GM21619 (cell line): ENCODE results near the gene MFAP3.
"Not testable (repeated sequence)": the region's sequence is repeated elsewhere in the genome, so short reads cannot be mapped to it uniquely, and the experiment has no call there.

Source experiments
- ATAC-seq: cut with Tn5 transposase; IDR thresholded peaks from one replicate; pipeline ENCODE4 v1.9.1; 2021; ENCODE audit not compliant: unreplicated experiment

Gene MFAP3

GRCh38 chr5:154038707-154039457 is at the start of gene MFAP3, which contains the start of gene FAM114A2:
Gene MFAP3 (plus strand): TSS chr5:154038967. CDS start chr5:154049723, 10,756 bp downstream.
Gene FAM114A2 (minus strand): TSS chr5:154038910. CDS start chr5:154034953, 3,957 bp downstream.
- peak; percentile 98 for ATAC-seq

- ATAC-seq: no peak
Measured at GRCh38 chr5:153991168-153991567, 47.6 kb upstream of the MFAP3 start.

DNA sequence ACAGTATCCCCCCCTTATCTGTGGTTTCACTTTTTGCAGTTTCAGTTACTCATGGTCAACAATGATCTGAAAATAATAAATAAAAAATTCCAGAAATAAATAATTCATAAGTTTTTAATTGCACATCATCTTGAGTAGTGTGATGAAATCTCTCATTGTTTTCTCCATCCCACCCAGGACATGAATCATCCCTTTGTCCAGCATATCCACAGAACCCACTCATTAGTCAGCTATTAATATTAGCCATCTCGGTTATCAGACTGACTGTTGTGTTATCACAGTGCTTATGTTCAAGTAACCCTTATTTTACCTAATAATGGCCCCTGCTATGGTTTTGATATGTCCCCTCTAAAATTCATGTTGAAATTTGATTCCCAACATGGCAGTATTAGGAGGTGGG is 40.8 kb upstream of the MFAP3 start:
- ATAC-seq: no peak

- no peak for ATAC-seq
Measured at GRCh38 chr5:153998768-153999167, 40.0 kb upstream of the MFAP3 start.

- no peak for ATAC-seq
Measured at GRCh38 chr5:153999995-154000394, 38.8 kb upstream of the MFAP3 start.

GRCh38 chr5:154000703-154001102 is 38.1 kb upstream of the MFAP3 start:
- ATAC-seq: no peak

DNA sequence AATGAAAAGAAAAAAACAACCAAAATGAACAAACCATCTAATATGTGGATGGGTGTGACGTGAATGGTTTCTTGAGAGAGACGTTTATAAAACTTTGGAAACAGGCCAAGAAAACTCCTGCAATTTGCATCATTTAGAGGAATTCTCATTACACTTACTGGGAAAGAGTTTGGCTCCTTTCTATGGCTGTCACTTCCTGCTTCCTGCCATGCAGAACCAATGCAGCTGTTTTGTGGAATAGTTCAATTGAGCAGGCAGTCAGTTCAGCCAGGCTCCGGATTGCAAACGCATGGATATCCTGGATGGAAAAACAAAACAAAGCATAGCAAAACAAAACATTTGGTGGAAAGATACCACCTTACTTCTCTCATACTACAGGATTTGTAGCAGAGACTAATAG is 36.7 kb upstream of the MFAP3 start:
- ATAC-seq: no peak

DNA sequence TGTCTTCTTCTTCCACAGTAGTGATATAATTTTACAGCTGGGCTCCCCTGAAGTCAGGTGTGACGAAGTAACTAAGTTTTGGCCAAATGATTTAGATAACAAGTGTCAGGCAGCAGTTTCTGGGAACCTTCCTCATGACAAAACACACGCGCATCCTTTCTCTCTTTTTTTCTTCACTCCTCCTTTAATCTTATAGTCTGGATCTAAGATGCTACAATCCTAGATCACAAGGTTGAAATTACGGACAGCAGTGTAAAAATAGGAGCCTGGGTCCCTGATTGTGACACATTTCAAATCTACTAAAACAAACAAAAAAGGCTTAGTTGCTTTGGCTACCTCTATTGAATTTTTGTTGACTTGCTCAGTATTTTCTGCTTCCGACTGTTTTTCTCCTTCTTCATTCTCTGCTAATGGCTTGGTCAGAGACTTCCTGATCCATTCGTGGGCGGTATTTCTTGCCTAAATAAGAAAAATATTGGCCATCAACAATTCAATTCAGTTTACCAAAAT is 36.2 kb upstream of the MFAP3 start:
- ATAC-seq: no peak

DNA sequence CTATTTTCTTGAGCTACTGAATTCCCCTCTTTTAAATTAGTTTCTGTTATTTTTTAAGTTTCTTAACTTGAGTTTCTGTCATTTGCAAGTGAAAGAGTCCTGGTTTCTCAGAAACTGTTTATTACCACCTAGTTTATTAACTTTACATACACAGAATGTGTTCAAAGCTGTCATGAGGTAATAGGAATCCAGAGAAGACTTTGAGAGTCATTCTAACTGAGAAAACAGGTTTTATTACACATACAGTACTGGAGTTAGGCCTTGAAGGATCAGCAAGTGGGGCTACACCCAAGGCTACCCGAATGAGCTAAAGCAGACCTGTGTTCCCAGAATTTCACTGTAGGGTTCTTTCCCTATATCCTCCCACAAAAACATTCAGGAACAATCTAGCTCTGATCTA is 33.1 kb upstream of the MFAP3 start:
- ATAC-seq: peak; percentile 55

GRCh38 chr5:154010660-154011059 is 28.1 kb upstream of the MFAP3 start:
- no peak for ATAC-seq

GRCh38 chr5:154015071-154015693 is 23.6 kb upstream of the MFAP3 start:
- ATAC-seq: no peak

- ATAC-seq: not testable (repeated sequence)
Measured at GRCh38 chr5:154018919-154019318, 19.8 kb upstream of the MFAP3 start.

DNA sequence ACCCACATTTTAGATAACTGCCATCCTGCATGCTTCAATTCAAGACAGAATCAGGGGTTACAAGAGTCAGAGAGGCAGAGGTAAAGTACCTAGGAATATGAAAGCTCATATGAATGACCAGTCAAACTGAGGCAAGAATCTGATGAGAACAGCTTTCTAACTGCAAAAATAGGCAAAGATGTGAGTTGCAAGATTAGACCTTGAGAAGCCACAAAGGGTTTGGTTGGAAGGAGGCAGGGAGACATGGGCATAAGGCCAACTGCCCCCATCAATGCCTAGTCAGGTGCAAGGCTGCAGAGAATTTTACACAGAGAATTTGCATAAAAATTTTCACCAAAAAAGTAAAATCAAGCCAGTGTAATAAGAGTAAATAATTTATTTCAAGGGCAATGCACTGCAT is 12.8 kb upstream of the MFAP3 start:
- ATAC-seq: no peak

DNA sequence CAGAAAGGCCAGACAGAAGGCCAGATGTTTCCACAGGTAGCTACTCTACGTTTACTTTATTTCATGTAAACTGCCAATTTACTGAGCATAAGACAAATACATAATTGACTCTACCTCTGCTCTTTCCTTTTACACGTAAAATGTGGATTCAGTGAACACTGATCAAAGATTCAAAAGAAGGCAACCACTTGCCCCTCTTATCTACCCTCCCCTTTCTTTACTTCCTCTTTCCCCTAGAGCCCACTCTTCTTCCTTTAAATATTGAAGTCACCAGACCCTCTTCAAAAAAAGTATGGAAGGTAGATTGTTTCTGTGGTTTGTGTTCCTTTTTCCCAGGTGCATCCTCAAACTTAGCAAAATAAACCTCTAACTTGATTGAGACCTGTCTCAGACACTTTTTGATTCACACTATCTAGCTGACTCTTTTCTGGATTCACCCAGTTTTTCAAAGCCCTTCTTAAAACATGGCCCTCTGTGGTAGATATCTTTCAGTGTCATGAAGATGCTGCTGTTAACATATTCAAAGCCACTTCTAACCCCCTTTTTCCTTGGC is 6.8 kb upstream of the MFAP3 start:
- no peak for ATAC-seq

- no peak for ATAC-seq
Measured at GRCh38 chr5:154034944-154035343, 3.8 kb upstream of the MFAP3 start.

GRCh38 chr5:154038261-154038706 is 483 bp upstream of the MFAP3 start:
- peak; percentile 41 for ATAC-seq

GRCh38 chr5:154039458-154039829 is 677 bp downstream of the MFAP3 start:
- ATAC-seq: no peak

DNA sequence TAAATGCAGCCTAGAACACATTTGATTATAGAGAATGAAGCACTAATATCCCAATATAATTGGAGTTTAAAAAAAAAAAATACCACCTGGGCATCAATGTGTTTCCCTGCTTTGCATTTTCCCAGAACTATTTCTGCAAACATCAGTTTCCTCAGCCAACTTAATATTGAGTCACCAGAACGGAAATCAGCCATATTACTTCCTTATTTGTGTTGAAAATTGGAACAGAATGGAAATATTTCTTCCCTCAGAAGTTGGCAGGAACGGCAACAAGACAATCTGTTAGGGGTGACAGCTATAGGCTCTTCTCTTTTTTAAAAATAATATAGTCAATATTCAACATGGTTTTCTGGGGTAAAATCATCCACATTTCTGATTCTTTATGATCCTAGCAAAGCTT is 4.0 kb downstream of the MFAP3 start:
- no peak for ATAC-seq

DNA sequence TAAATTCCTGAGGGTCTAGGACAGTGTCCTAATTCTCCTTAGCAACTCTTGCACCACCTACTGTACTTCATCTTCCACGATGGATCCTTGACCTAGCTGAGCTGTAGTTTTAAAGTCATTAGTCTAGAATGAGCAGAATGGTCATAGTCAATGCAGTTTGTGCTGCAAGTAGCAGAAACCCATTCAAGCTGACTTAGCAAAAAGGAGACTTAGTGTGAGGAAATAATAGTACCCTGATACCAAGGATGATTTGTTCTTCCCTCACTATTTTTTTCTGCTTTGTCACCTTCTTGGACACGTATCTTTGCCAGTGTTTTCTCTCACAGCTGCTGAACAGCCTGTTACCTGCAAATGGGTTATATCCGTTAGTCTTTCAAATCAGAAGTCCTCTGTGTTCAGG is 5.3 kb downstream of the MFAP3 start:
- ATAC-seq: no peak

- no peak for ATAC-seq
Measured at GRCh38 chr5:154044581-154044980, 5.8 kb downstream of the MFAP3 start.

- no peak for ATAC-seq
Measured at GRCh38 chr5:154046486-154046885, 7.7 kb downstream of the MFAP3 start.

- no peak for ATAC-seq
Measured at GRCh38 chr5:154047324-154047723, 8.6 kb downstream of the MFAP3 start.
